Cardiac septum (tissue), 1 donor: ENCODE results near the gene OR51S1. TPM values are rescaled to one million over a fixed set of nuclear protein-coding genes. Genes with fewer than 3 reads are reported as not detected.
"Not testable (repeated sequence)": the region's sequence is repeated elsewhere in the genome, so short reads cannot be mapped to it uniquely, and the experiment has no call there.

Experiments
- DNase-seq: peaks from one replicate; pipeline ENCODE4 v3.0.0-alpha.2; 2020; ENCODE audit warnings: low spot score
- intact Hi-C: fragments of 100-400 bp; cut with DNase I; formaldehyde crosslinking; loops from one replicate; pipeline ENCODE4 v1.14.0; 2022
- total RNA-seq: library from RNA; stranded (reverse); fragmentation: NEBNext Ultra II Directional; extraction: Animal tissue kit (Norgen Biotek cat#: 25700); gene quantifications from one replicate; pipeline ENCODE4 v1.2.1, GENCODE V29; 2021
- donor health status: DM: no; HTN: no; CAD: no.

Gene OR51S1
- total RNA-seq, 1 donor from 2014 or later: not detected

DNA sequence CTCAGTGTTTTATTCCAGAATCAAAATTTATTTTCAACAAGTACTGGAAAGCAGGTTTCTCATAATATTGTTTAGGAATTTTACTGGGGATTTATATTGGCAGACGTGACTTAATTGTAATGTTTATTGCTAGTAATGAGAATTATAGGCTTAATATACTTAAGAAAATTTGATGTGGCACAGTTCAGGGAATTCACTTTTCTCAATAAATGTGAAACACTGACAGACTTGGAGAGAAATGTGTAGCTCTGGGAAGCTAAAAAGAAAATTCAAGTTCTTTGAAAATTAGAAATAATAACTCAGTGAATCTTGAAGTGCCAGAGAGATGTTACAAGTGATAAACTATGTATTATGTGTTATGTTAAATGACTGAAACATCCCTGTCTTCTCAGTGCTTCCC lies 28.0 kb downstream of the OR51S1 start, which contains the start of gene OR51F2:
TSS of gene OR51F2 (plus strand) at position 301 of the 400 bp plus-strand sequence. CDS start 101 bp downstream, outside the sequence.
- DNase-seq: no peak
- intact Hi-C loops: no loop called here

DNA sequence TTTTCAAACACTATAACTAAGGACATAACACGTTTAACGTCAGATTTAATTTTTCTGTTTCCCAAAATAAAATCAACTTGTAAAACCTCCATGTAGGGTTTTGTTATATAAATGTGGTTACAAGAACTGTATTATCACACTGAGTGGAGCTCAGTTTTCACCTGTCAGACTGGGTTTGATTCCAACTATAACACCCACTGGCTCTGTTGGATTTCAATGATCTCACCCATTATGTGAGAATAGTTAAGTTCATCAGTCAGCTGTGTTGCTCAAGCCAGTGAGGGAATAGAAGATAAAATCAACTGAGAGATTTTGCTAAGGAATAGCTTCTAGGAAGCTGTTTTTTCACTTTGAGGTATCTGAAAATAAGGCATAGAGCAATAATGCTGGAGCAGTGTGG lies 39.8 kb downstream of the OR51S1 start:
- DNase-seq: no peak
- intact Hi-C loops: no loop called here

DNA sequence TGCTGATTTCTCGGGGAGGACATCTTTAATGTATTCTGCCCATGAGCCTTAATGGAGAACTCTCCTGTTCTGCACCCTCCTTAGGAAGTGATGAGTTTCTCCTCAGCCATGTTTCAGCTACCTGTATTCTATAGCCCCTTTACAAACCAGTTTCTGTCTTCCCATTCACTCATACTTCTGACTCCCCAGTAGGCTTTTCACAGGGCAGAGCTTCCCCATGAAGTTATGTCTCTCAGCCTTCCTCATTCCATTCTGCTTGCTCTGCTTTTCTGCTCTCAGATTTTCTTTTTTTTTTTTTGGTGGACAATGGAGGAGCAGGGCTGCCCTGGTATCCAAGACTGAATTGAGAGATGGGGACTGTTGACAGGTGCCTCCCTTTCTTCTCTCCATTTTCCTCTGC lies 40.5 kb downstream of the OR51S1 start:
- DNase-seq: no peak
- intact Hi-C loops: no loop called here

DNA sequence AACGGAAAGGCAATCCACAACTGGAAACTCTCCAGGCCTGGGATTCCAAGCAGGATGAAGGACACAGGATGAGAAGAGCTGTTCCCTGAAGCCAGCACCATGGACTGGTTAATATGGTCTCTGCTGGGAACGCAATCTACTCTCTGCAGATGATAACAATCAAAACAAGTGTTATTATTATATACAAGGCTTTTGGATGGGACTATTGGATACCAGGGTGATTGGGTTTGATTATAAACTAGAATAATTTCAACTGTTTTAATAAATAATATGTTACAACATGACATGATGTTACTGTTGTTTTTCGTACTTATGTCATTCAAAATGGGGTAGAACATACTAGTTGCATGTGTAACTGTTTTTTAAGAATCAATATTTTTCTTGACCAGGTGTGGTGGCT lies 44.7 kb downstream of the OR51S1 start, which contains the start of gene OR52R1:
TSS of gene OR52R1 (minus strand) at position 101 of the 400 bp plus-strand sequence. CDS start at position 101, 0 bp downstream.
- DNase-seq: no peak
- intact Hi-C loops: no loop called here

DNA sequence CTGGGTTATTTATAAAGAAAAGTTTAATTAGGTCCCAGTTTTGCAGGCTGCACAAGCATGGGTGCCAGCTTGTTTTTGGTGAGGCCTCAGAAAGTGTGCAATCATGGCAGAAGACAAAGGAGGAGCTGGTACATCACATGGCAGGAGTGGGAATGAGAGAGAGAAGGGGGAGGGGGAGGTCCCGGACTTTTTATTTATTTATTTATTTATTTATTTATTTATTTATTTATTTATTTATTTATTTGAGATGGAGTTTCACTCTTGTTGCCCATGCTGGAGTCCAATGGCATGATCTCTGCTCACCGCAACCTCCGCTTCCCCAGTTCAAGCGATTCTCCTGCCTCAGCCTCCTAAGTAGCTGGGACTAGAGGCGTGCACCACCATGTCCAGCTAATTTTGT lies 47.7 kb downstream of the OR51S1 start:
- intact Hi-C loops, DNase-seq: not testable (repeated sequence)

DNA sequence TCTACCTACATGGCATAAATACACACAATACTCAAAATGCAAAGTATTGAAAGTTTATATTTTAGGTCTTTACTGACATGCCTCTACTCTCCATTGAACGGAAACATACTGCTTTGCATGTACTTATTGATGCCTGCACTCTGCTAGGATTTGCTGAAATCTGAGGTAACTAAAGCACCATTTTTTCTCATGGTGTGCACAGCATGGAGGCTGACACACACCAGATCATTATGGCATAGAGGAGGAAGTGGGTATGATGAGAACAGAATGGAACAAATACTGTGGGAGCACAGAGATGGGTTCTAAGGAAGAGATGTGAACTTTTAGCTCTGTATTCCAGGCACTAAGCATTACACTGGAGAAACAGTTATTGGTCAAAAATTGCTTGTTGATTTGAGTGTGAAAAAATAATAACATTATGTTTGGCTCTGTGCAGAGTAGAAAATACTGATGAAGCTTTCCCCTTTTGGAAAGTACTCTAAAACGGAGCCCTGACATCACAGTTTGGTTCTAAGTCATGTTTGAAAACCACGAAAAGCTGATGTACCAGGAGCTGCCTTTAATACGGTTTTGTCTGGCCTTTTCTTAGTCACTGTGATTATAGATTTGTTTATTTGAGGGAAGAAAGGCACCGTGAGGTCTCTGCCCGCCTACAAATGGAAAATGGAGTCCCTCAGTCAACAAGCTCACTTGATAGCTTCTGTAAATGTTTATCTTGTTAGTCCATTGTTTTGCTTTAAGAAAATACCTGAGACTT lies 50.4 kb downstream of the OR51S1 start:
- DNase-seq: no peak
- intact Hi-C loops: no loop called here

Other genes starting within 250 kb of the OR51S1 start
- 7.8 TPM for gene TRIM68, start 241.0 kb downstream of the OR51S1 start, total RNA-seq
- gene OR51D1, start 211.7 kb downstream of the OR51S1 start, total RNA-seq: not detected
- gene OR51E1, start 205.2 kb downstream of the OR51S1 start, total RNA-seq: 1.00 TPM
- gene OR51E2, start 151.4 kb downstream of the OR51S1 start, total RNA-seq: not detected
- not detected for gene MMP26, start 144.4 kb downstream of the OR51S1 start, total RNA-seq
- not detected for gene OR51F1, start 79.3 kb downstream of the OR51S1 start, total RNA-seq
- gene OR52R1, start 44.8 kb downstream of the OR51S1 start, total RNA-seq: not detected
- gene OR51F2, start 27.9 kb downstream of the OR51S1 start, total RNA-seq: not detected
- not detected for gene OR51T1, start 32.7 kb upstream of the OR51S1 start, total RNA-seq
- not detected for gene OR51A7, start 54.6 kb upstream of the OR51S1 start, total RNA-seq
- gene OR51G2, start 70.1 kb upstream of the OR51S1 start, total RNA-seq: not detected
- gene OR51G1, start 75.1 kb upstream of the OR51S1 start, total RNA-seq: not detected
- not detected for gene OR51A4, start 98.4 kb upstream of the OR51S1 start, total RNA-seq
- gene OR51A2, start 106.5 kb upstream of the OR51S1 start, total RNA-seq: not detected
- not detected for gene OR51L1, start 145.6 kb upstream of the OR51S1 start, total RNA-seq
- gene OR52J3, start 197.3 kb upstream of the OR51S1 start, total RNA-seq: not detected
- not detected for gene OR52E2, start 210.4 kb upstream of the OR51S1 start, total RNA-seq
- gene OR52E1, start 220.4 kb upstream of the OR51S1 start, total RNA-seq: not detected